Astrocyte (in vitro differentiated cells and primary cell): Measurements from ENCODE around the gene ZNF470.

Experiments
- CTCF ChIP-seq: IDR thresholded peaks from 2 replicates; pipeline ENCODE4 v1.5.1; 2011; ENCODE audit warnings: low read depth, mild to moderate bottlenecking, inconsistent platforms, low read length, moderate library complexity; ENCODE audit not compliant: insufficient read depth
- EZH2 ChIP-seq: IDR thresholded peaks from 2 replicates; pipeline ENCODE4 v1.6.1; 2012; ENCODE audit warnings: mild to moderate bottlenecking, low read length, inconsistent platforms; ENCODE audit not compliant: insufficient read depth

DNA sequence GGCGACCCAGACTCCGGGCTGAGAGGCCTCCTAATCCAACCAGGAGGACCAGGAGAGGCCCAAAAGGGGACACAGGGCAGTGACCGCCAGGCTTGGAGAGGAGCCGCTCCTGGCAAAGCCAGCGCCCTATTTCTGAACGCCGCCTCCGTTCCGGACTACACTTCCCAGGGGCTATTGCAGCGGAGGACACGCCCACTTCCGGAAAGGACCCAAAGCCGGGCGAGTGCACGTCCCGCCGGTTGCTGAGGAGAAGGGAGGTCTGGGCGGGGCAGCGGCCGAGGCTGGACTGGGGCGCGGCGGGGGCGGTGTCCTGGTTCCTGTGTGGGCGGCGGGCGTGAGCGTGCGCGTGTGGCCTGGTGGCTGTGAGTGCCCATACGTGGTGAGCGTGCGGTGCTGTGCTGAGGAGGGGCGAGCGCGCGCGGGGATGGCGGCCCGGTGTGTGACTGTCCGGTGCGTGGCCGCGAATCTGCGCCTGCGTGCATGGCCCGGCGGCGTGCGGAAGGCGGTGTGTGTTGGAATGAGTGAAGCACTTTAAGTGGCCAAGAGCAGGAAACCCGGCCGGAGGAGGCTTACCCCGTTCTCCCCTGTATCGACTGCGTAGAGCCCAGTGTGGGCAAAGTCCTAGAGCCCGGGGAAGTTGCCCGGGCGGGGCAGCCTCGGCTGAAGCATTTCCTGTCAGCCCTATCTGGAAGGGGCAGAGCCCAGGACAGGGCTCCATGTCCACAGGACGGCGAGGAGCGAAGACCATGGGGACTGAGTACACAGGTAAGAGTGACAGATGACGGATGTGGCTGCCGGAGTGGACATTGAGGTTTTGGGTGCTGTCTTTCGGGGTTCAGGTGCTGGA, at the start of gene ZNF470:
- TF ChIP-seq EZH2 (no peak), CTCF (no peak)
